ENCODE results near the gene DCDC2C.
A peak's percentile ranks its signal among the peaks of the same experiment; 100 is the strongest.

Gene DCDC2C

DNA sequence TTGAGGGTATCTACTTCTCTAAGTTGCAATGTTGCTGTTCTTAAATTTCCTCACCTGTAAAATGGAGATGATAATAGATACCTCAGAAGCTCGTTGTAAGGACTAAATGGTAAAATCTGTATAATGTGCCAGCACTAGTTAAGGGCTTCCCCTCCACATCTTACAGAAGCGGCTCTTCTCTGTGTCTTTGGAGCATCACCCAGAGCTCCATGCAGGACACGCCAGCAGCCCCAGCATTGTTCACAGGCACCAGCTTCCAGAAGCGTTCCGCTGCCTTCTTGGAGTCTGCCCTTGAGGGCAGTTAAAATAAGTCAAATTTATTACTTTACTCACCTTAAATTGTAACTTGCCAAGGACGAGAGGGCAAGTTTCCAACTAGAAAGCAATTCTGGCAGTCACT lies 5.8 kb downstream of the DCDC2C start:
- no peak for DNase-seq (ENCODE audit: low spot score)

GRCh38 chr2:3712424-3712823 lies 9.0 kb downstream of the DCDC2C start:
- DNase-seq (ENCODE audit: low spot score), result no peak

DNA sequence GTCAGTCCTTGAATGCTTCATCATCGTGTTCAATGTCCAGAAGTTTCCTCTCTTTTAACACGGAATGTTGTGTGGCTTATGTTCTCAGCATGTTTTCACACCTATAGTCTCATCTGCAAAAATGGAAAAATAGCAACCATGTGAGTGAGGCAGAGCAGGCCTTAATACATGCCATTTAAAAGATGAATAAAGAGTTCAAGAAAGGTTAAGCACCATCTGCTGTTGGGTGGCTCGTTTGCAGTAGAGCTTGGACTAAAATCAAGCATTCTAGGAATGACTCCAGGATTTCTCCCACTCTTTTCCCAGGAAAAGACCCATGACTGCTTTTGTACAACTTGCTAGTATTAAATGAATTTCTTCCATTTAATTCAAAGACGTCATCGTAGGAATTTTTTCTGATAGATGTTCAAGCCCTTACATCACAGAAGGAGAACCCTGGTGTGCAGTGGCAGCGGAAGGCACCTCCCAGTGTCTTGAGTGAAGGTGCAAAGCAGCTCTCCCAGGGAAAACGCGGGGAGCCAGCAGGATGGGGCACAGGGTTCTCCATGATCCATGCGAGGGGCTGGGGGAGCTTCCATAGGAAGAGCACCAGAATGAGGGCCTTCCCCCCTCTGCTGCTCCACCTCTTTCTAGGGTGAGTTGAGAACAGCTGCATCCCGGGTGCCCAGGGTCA lies 9.6 kb downstream of the DCDC2C start:
- DNase-seq (ENCODE audit: low spot score), result no peak

DNA sequence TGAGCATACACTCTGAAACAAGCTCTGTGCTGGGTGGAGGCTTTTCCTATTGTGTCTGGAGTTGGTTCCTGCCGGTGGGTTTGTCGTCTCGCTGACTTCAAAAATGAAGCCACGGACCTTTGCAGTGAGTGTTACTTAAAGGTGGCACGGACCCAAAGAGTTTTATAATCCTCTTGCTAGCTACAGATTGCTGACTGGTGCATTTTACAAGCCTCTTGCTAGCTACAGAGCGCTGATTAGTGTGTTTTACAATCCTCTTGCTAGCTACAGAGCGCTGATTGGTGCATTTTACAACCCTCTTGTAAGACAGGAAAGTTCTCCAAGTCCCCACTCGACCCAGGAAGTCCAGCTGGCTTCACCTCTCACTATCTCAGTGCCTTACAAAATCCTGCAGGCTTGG lies 15.3 kb downstream of the DCDC2C start:
- DNase-seq (ENCODE audit: low spot score), result no peak

GRCh38 chr2:3725002-3725401 lies 21.6 kb downstream of the DCDC2C start:
- DNase-seq (ENCODE audit: low spot score), result no peak

DNA sequence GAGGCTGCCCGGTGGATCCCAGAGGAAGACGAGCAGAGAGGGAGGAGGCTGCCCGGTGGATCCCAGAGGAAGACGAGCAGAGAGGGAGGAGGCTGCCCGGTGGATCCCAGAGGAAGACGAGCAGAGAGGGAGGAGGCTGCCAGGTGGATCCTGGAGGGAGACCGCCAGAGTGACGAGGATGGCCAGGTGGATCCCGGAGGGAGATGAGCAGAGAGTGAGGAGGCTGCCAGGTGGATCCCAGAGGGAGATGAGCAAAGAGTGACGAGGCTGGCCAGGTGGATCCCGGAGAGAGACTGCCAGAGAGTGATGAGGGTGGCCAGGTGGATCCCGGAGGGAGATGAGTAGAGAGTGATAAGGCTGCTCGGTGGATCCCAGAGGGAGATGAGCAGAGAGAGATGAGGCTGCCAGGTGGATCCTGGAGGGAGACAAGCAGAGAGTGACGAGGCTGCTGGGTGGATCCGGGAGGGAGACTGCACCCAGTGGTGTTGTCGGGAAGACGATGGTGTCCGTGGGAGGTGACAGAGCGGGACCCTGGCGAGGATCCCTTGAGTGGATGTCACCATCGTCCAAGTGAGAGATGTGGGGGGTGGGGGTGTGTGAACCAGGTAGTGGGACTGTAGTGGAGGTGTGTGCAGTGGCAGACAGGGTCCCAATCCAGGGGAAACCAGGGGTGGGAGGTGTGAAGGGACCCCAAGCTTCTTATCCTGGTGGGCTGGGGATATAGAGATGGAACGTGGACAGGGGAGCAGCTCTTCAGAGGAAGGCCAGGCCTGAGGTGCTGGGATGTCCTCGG lies 22.3 kb downstream of the DCDC2C start:
- DNase-seq (ENCODE audit: low spot score), result no peak

DNA sequence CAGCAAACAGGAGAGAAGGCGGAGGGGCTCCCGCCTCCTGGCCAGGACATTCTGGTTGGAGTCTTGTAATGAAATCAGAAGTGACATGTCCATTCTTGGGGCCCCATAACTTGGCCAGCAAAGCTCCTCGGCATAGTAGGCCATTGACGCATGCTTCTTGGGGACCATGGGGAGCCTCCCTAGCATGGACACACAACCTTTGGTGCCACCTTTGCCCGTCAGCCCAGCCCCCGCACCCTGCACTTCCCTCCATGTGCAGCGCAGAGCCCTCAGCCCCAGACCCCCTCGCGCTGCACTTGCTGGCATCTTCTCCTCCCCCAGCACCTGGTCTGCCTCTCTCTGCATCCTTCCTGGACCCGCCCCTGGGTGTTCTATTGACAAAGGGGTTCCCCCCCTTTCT lies 23.1 kb downstream of the DCDC2C start:
- DNase-seq (ENCODE audit: low spot score), result no peak

- no peak for DNase-seq (ENCODE audit: low spot score)
These were observed 24.1 kb downstream of the DCDC2C start for GRCh38 chr2:3727397-3728045.

DNA sequence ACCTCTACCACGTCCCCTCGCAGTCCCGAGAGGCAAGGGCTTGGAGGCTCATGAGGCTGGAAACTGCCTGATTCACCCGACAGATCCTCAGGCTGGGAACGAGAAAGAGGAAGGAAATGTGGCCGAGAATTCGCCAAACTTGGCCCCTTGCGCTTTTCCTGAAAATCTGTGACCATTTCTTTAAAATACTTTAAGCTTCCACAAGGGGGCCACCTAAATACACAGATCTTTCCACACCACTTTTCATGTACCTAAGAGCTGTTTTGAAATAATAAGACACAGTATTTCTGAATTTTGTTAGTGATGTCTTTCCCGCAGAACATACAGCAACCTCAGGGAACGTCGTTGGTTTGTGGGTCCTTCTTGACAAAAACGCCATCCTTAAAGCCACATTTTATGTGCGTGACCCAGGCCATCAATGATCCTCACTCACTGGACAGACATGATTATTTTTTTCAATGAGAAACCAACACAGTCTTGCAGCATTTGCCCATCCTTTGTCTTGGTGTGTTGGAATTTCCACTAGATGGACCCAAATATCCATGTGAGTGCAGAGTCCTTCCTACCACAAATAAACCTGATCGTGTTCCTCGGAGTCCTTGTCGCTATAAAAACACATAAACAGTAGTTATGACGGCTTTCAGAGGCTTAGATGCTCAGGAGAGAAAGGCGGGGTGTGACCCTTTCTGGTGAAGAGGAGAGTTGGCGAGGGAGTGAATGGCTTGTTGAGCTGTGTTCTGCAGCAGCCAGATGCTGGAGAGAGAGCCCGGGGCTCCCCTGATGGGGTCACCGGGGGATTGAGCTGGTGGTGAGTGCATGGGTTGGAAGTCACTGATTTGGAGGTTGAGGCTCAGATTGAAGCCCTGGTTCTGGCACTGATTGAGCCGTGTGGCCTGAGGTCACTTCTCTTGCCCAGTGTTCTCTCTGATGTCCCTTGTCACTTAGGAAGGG lies 25.0 kb downstream of the DCDC2C start:
- peak; percentile 27 for DNase-seq (ENCODE audit: low spot score)

GRCh38 chr2:3729055-3729448 lies 25.7 kb downstream of the DCDC2C start:
- no peak for DNase-seq (ENCODE audit: low spot score)

DNA sequence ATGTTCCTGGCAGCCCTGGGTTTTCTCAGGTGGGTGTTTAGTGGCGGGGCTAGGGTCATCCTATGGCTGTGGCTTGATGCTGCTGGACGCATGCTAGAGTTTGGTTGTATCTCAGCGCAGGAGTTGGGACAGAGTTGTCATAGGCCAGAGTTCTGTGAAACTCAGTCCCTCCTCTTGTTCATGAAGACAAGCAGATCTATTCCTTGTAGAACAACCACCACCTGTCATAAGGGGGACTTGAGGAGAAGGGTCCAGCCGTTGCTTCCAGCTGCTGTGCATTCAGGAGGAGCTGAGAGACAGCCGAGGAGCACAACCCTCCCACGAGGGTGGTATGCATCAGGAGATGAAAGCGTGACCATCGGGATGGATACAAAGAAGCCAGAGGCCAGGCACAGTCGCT lies 26.4 kb downstream of the DCDC2C start:
- no peak for DNase-seq (ENCODE audit: low spot score)

DNA sequence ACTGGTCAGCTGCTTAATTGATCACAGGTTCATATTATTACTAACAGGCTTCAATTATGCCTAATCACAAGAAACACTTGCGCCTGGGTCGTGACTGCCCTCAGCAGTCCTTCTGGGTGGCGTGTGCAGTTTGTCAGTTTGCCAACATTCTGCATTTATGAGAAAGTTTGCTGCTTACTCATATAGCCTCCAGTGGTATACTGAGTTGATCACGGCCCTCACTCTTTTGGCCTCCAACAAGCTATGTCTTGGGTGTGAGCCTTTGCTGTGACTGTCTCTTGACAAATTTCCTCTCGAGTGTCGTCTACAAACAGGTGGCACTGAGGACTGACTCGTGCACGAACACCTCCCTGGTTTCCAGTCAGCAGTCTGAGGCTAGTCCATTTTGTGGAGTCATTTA lies 27.3 kb downstream of the DCDC2C start:
- DNase-seq (ENCODE audit: low spot score), result no peak

- DNase-seq (ENCODE audit: low spot score), result no peak
These were observed 28.5 kb downstream of the DCDC2C start for GRCh38 chr2:3731829-3732228.

DNA sequence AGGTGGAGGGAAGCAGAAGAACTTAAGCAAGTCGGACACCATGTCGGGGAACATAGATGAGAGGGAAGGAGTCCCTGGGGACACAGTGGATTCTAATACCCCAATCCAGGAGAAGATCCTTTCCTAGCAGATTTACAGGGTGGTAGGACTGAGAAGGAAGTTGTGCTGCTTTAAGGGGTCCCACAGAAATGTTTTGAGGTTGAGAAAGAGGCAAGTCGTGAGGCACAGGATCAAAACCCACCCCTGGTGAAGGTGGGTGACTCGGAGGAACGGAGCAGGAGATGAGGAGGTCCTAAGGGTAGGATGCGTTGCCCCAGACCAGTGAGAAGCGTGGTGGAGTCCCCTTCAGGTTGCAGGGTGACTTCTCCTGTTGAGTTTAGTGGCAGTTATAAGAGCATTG lies 32.7 kb downstream of the DCDC2C start:
- DNase-seq (ENCODE audit: low spot score), result no peak

- no peak for DNase-seq (ENCODE audit: low spot score)
These were observed 33.8 kb downstream of the DCDC2C start for GRCh38 chr2:3737128-3737527.

GRCh38 chr2:3738454-3738853 lies 35.1 kb downstream of the DCDC2C start:
- no peak for DNase-seq (ENCODE audit: low spot score)

DNA sequence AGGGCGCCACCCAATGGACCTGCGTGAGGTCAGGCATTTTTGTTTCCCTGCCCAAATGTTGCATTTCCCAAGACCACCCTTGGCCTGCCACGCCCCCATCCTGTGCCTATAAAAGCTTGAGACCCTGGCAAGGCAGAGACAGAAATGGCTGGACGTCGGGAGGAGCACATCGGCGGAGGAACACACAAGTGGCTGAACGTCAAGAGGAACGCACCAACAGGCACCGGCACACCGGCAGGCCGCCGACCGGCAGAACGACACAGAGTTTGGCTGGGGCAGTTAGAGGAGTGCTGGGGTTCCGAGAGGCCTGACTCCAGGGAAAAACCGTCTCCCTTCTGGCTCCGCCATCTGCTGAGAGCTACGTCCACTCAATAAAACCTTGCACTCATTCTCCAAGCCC lies 35.9 kb downstream of the DCDC2C start:
- DNase-seq (ENCODE audit: low spot score), result no peak

- DNase-seq (ENCODE audit: low spot score), result no peak
These were observed 38.0 kb downstream of the DCDC2C start for GRCh38 chr2:3741396-3741795.

- no peak for DNase-seq (ENCODE audit: low spot score)
These were observed 38.7 kb downstream of the DCDC2C start for GRCh38 chr2:3741867-3742602.

DNA sequence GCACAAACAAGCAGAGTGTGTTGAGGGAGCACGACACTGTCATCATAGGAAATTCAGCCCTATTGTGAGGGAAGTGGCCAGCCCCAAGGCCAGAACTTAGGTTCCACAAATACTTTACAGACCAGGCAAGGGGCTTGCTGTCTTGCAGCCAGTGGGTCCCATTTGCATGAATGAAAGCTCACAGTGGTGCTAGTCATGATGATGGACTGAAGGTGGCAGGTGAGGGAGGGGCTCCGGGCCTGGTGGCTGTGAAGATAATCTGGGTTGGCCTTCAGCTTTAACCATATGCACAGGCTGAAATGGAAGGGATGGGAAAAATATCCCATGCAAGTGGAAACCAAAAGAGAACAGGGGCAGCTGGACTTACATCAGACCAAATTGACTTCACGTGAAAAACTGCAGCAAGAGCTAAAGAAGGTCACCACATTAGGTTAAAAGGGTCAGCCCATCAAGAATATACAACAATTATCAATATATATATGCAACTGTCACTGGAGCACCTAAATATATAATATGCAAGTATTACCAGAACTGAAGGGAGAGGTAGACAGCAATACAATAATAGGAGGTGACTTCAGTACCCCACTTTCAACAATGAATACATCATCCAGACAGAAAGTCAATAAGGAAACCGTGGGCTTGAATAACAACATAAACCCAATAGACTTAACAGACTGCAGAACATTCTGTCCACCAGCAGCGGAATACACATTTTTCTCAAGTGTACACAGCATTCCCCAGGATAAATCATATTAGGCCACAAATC lies 39.6 kb downstream of the DCDC2C start:
- DNase-seq (ENCODE audit: low spot score), result no peak

All from germinal center (tissue), 1 donor.